Small intestine (tissue), 7 donors: Measurements from ENCODE around the gene IER5L. TPM values are rescaled to one million over a fixed set of nuclear protein-coding genes. Genes with fewer than 3 reads are reported as not detected.

ENCODE experiments used
- DNase-seq, 2 donors: peaks; one replicate each; pipeline versions ENCODE4 v3.0.0 to v3.0.0-alpha.2; 2013
- FAIRE-seq: peaks from 2 replicates; lab custom pipeline; 2012; peaks lifted over from hg19 to GRCh38; lab: Jason Lieb, UNC
- H3K27ac ChIP-seq, 3 donors: one replicate each; pipeline ENCODE4 v1.5.1; 2013; ENCODE audit warnings: low read length in 2 of 3, mild to moderate bottlenecking in 2 of 3, control low read depth in 1 of 3, inconsistent platforms in 1 of 3, low read depth in 1 of 3, moderate library complexity in 1 of 3
- H3K27me3 ChIP-seq, 3 donors: one replicate each; pipeline ENCODE4 v1.6.1; 2013; ENCODE audit warnings: low read length in 3 of 3, inconsistent platforms in 1 of 3; ENCODE audit not compliant: control insufficient read depth in 3 of 3, insufficient read depth in 3 of 3
- H3K36me3 ChIP-seq, 3 donors: one replicate each; pipeline ENCODE4 v1.6.1; 2013; ENCODE audit warnings: low read length in 3 of 3, inconsistent platforms in 1 of 3, low read depth in 1 of 3, mild to moderate bottlenecking in 1 of 3, moderate library complexity in 1 of 3; ENCODE audit not compliant: control insufficient read depth in 3 of 3, insufficient read depth in 2 of 3
- H3K4me1 ChIP-seq, 3 donors: one replicate each; pipeline ENCODE4 v1.6.1; 2013; ENCODE audit warnings: low read length in 2 of 3, inconsistent platforms in 1 of 3, low read depth in 1 of 3, mild to moderate bottlenecking in 1 of 3, moderate library complexity in 1 of 3; ENCODE audit not compliant: control insufficient read depth in 3 of 3, insufficient read depth in 2 of 3
- H3K4me3 ChIP-seq, 3 donors: one replicate each; pipeline ENCODE4 v1.5.1; 2013; ENCODE audit warnings: low read length in 3 of 3, control low read depth in 1 of 3, inconsistent platforms in 1 of 3, low read depth in 1 of 3, mild to moderate bottlenecking in 1 of 3, moderate library complexity in 1 of 3
- H3K9me3 ChIP-seq, 2 donors: one replicate each; pipeline ENCODE4 v1.6.1; 2013; ENCODE audit warnings: low read depth in 1 of 2, low read length in 1 of 2; ENCODE audit not compliant: control insufficient read depth in 2 of 2, insufficient read depth in 1 of 2
- WGBS, 3 donors: extraction: QIAGEN DNeasy Blood & Tissue Kit; methylation state at CpG; one replicate each; pipeline ENCODE4 v1.1.7; 2013; 5-methylcytosine and 5-hydroxymethylcytosine counted together
- polyA plus RNA-seq, 4 donors: library from polyadenylated mRNA; stranded (reverse) in 3 of 4; unstranded in 1 of 4; fragments of 200-250 nt in 3 of 4; fragments of 120-200 nt in 1 of 4; gene quantifications; one replicate each; pipeline versions ENCODE4 v1.2.1 to v1.2.3, GENCODE V29; 2013
- donor health status: healthy with polysubstance abuse.
- donor health status: control.
- donor health status: control.
- donor health status: Bipolar disorder and iron deficiency.
- donor health status: healthy.

IER5L gene
- polyA plus RNA-seq, 4 donors, result 0.89 to 13.7 (median 4.6) TPM

DNA sequence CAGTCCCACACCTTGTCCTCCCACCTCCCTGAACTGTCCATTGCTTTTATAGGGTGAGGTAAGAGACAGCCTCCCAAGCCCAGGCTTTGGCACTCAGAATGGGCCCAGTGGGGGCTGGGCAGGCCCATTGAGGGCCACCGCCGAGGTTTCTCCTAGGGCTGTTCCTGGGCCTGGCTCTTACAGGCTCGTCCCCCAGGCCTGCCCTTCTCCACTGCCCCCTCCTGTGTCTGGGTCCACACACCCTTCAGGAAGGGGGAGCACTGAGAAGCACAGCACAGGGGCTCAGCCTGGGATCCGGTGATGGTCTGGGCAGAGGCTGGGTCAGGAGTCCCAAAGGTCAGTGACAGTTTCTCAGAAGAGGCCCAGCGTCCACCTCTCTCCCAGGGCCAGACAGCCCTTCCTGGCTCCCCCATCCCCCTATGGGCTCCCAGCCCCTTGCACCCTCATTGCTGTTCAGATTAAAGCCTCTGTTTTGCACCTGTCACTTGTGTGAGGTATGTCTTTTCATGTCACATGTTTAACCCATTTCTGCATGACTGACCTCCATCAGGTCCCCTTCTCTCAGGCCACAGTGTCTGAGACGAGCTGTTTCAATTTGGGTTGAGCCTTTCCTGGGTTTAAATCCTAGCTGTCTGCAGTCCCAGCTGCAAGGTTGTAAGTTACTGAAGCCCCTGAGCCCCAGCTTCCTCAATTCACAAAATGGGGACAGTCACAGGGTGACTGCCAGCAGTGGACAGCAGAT is 29.4 kb downstream of the IER5L start:
- no peak overlapping the region for H3K27ac ChIP-seq
- H3K36me3 ChIP-seq, result peaks cover 0 to 91% (median 3%) of the 10 kb centered on the region in 3 donors
- no peak for FAIRE-seq
- H3K4me1 ChIP-seq, result peaks cover 0 to 20% (median 0%) of the 10 kb centered on the region in 3 donors
- DNase-seq, result no peak
- H3K27me3 ChIP-seq, result no peaks in the 10 kb centered on the region
- whole genome bisulfite sequencing, 3 donors, result 75 to 83% (median 81%) methylated on average over 6 of the region's 6 CpGs
- H3K9me3 ChIP-seq, result no peaks in the 10 kb centered on the region
- no peak overlapping the region for H3K4me3 ChIP-seq

DNA sequence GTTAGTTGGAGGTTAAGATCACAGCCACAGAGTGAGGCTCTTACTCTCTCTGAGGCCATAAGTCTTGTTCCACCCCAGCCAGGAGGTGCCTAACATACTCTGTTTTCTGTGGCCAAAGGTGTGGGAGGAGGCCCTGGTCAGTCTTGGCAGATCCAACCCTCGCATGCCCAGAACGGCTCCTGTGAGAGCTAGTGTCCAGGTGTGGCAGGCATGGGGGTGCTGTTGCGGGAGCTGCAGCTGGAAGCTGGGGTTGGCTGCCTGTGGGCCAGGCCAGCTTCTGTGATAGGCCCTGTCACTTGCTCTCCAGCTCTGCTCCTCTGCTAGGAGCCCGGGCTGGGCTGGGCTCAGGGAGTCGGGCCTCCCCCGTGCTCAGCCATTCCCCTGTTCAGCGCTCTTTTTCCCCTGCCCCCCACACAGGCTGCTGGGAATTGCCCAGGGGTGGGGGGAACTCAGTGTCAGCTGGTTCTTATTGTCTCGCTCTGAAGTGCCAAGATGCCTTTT is 31.6 kb downstream of the IER5L start:
- DNase-seq (no peak), FAIRE-seq (no peak)
- Histone ChIP-seq H3K36me3 (peaks cover 0 to 96% (median 4%) of the 10 kb centered on the region in 3 donors), H3K27me3 (no peaks in the 10 kb centered on the region), H3K4me3 (no peak overlapping the region), H3K27ac (peak overlapping the region; percentile 56 to 72 (median 71)), H3K9me3 (no peaks in the 10 kb centered on the region), H3K4me1 (peaks cover 0 to 40% (median 0%) of the 10 kb centered on the region in 3 donors)
- 57 to 85% (median 80%) methylated on average over 7 to 8 of the region's 8 CpGs for WGBS, 3 donors

DNA sequence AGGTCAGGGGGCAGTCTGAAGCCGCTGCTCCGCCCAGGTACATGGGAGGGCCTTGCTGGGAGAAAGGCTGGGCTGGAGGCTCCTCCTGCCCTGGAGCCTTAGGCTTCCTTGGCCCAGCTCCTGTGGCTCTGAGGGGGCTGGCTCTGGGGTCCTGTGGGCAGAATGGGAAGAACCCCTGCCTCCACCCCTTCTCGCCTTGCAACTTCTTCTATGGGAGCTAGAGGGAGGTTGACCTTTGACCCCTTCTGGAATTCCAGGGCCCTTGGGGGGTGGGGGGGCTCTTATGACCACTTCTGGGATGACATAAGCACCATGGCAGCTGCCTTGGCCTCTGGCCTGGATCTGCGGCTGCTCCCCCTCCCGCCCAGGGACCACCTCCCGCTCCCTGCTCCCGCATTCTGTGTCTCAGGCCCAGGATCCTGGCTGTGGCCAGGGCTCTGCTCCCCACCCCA is 32.2 kb downstream of the IER5L start:
- WGBS, 3 donors, result 56 to 85% (median 83%) methylated on average over 7 of the region's 7 CpGs
- peak in 1 of 2 donors; percentile 71 for DNase-seq
- Histone ChIP-seq H3K9me3 (no peaks in the 10 kb centered on the region), H3K27ac (peak overlapping the region; percentile 56 to 72 (median 71)), H3K36me3 (peaks cover 0 to 92% (median 4%) of the 10 kb centered on the region in 3 donors), H3K27me3 (no peaks in the 10 kb centered on the region), H3K4me1 (peaks cover 0 to 47% (median 6%) of the 10 kb centered on the region in 3 donors), H3K4me3 (no peak overlapping the region)
- no peak for FAIRE-seq

DNA sequence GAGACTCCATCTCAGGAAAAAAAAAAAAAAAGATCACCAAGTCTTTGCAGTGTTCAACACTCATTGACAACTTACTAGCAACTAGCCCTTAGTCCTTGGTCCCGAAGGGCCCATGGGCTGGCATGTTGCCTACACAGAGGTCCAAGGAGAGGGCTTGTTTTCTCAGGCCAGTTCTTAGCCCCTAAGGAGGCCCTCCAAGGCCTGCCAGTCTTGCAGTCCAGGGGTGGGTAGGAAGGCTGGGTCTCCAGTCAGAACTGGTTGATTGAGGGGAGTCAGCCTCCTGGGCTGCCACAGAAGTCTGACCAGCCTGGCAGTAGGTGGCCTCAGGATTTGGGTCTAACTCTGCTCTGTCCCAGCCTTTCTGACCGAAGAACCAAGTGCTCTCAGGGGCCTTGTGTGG is 32.7 kb downstream of the IER5L start:
- FAIRE-seq (no peak), DNase-seq (no peak)
- WGBS, 3 donors, result 63 to 86% (median 83%) methylated on average over 2 of the region's 2 CpGs
- no peak overlapping the region for H3K4me3 ChIP-seq
- no peaks in the 10 kb centered on the region for H3K9me3 ChIP-seq
- H3K27me3 ChIP-seq, result no peaks in the 10 kb centered on the region
- H3K4me1 ChIP-seq, result peaks cover 0 to 51% (median 11%) of the 10 kb centered on the region in 3 donors
- peaks cover 0 to 87% (median 4%) of the 10 kb centered on the region in 3 donors for H3K36me3 ChIP-seq
- H3K27ac ChIP-seq, result peak overlapping the region; percentile 56 to 72 (median 71)

DNA sequence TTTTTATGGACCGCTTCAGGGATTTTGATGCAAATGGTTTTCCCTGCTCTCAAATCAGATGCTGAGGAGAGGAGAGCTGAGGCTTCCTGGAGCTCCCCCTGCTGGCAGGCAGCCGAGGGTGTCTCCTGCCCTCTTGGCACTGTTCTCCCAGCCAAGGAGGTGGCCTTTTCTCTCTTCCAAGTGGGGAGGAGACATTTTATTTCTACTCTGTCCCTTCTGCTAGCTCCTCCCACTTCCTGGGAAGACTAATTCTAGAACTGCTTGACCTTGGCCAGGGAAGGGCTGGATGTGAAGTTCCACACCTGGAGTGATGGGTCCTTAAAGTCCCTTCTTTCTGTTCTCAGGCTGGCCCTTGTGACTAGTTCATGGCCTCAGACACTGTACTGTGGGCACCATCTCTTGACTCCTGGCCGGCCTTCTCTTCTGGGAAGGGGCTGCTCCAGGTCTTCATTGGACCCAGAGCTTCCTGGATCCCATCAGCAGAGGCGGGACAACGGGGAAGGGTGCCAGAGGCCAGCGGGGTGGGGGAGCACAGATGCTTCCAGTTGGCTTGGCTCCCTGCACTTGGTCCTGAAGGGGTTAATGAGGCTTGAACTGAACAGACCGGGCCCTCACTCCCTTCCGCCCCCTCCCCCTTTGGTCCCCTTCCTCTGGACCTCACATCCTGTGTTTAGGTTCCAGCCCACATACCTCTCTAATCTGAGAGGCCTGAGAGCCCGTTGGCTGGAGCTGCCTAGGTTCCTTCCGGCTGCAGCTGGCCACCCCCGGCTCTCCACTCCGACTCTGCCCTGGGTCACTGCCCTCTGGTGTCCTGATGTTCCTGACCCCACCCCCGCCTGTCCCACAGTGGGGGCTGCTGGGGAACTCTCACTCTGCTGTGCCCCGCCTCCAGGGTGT is 34.8 kb downstream of the IER5L start:
- no peak overlapping the region for H3K4me3 ChIP-seq
- H3K27ac ChIP-seq, result peak overlapping the region; percentile 41 to 100 (median 99)
- no peaks in the 10 kb centered on the region for H3K27me3 ChIP-seq
- peaks cover 0 to 76% (median 4%) of the 10 kb centered on the region in 3 donors for H3K36me3 ChIP-seq
- WGBS, 3 donors, result 46 to 66% (median 59%) methylated on average over 13 to 14 of the region's 14 CpGs
- H3K9me3 ChIP-seq, result no peaks in the 10 kb centered on the region
- FAIRE-seq, result no peak
- DNase-seq, result peak; percentile 84 to 89
- H3K4me1 ChIP-seq, result peaks cover 0 to 69% (median 14%) of the 10 kb centered on the region in 3 donors

DNA sequence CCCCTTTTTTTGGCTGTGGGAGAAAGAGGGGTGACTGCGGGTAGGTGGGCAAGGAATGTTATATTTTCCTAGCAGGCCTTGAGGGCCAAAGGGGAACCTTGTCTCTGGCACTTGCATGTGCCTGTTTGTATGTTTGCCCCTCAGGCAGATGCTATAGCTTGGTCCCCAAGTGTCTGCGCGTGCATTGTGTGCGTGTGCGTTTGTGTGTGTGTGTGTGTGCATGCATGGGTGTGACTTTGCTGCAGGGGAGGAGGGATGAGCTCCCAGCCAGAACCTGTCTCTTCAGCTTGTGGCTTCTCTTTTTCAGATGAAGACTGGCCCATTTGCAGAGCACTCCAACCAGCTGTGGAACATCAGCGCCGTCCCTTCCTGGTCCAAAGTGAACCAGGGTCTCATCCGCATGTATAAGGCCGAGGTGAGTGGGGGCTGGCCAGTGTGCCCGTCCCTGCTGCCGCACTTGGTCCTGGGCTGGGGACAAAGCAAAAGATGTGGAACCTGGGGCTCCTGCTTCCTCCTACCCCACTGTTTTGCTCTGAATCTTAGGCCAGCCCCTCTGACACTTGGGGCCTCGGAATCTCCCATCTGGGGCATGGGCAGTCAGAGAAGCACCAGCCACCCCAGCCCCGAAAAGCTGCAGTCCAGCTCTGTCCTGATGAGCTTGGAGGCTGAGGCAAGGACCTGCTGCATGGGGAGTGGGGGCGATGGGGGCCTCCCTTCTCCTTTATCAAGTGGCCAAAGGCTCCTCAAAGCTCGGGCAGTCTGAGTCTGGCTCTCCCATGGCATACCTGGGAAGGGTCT is 35.7 kb downstream of the IER5L start:
- Histone ChIP-seq H3K36me3 (peaks cover 0 to 76% (median 4%) of the 10 kb centered on the region in 3 donors), H3K4me3 (no peak overlapping the region), H3K27ac (peak overlapping the region in 2 of 3 donors; percentile 99 to 100), H3K4me1 (peaks cover 0 to 73% (median 14%) of the 10 kb centered on the region in 3 donors), H3K27me3 (no peaks in the 10 kb centered on the region), H3K9me3 (no peaks in the 10 kb centered on the region)
- WGBS, 3 donors, result 67 to 87% (median 77%) methylated on average over 15 of the region's 15 CpGs
- FAIRE-seq, result no peak
- no peak for DNase-seq

DNA sequence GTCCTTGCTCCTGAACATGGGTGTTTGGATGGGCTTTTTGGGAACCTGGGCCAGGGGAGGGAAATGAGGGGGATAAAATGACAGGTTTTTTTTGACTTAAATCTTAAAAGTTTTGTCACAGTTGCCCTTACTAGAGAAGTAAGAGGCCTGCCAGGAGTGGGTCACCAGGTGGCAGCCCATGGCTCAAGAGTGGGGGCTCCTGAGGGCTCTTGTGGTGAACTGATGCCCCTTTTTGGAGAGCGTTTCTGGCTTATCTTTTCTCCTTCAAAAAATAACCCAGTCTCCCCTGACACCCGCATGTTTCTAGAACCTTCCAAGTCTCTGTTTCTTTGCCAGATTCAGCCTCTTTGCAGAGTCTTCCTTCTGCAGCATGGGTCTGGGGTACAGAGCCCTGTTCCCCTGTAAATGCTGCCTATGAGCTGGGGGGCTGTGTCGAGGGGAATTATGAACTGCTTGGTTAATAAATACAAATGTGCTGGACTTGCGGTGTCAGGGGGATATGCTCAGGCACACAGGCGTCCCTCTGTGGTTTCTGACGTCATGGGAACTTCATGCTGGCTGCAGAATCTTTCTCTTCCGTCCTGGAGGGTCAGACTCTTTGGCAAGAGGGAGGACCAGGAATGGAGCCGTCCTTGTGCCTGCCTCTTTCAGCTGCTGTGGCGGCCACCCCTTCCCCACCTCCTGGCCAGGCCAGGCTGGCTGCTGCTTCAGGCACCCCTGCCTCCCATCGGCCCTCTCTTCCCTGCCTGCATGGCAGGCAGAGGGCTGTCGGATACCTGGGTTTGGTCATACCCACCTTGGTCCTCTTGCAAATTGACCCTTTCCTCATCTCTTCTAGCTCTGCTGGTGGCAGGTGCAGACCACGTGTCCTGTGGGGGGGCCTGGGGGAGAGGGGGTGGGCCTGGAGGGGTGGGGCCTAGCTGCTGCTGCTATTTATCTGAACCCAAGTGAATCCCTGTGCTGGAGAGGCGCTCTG is 36.7 kb downstream of the IER5L start:
- Histone ChIP-seq H3K27me3 (no peaks in the 10 kb centered on the region), H3K36me3 (peaks cover 0 to 76% (median 8%) of the 10 kb centered on the region in 3 donors), H3K27ac (peak overlapping the region; percentile 69 to 100 (median 99)), H3K4me1 (peaks cover 0 to 69% (median 14%) of the 10 kb centered on the region in 3 donors), H3K4me3 (peak overlapping the region in 1 of 3 donors; percentile 3), H3K9me3 (no peaks in the 10 kb centered on the region)
- FAIRE-seq (no peak), DNase-seq (peak; percentile 33 to 67)
- WGBS, 3 donors, result 22 to 61% (median 49%) methylated on average over 12 to 13 of the region's 13 CpGs
